ENCODE results near the gene CDSN. TPM values are rescaled to one million over a fixed set of nuclear protein-coding genes. Genes with fewer than 3 reads are reported as not detected.
"Not testable (repeated sequence)": the region's sequence is repeated elsewhere in the genome, so short reads cannot be mapped to it uniquely, and the experiment has no call there.

Gene CDSN
- total RNA-seq, 1 experiment from 2014 or later: 0.16 TPM

GRCh38 chr6:31074401-31074800 is 45.8 kb downstream of the CDSN start:
- BruUV-seq (replicated peaks): no TSS peak
- POLR2A ChIA-PET: interaction anchor here (2.7 kb wide), 1 partner anchor 189 kb away, joined by 11 read pairs; the partner anchor contains the start of gene DDR1
- Mint-ChIP-seq H3K27me3 (ENCODE audit: insufficient read depth, unreplicated experiment) (no peaks in the 10 kb centered on the region), H3K27ac (ENCODE audit: low read depth, unreplicated experiment) (no peak overlapping the region), H3K9me3 (ENCODE audit: unreplicated experiment) (no peaks in the 10 kb centered on the region), H3K36me3 (ENCODE audit: insufficient read depth, unreplicated experiment) (no peaks in the 10 kb centered on the region), H3K4me3 (ENCODE audit: unreplicated experiment) (no peak overlapping the region), H3K4me1 (ENCODE audit: insufficient read depth, unreplicated experiment) (peaks cover 5% of the 10 kb centered on the region)
- no peak for TF ChIP-seq CTCF (IDR thresholded peaks at IDR 0.05; ENCODE audit: unreplicated experiment)
- intact Hi-C loops (cut with micrococcal nuclease): loop anchor here (5.0 kb wide), 1 partner anchor 332 kb away; the partner anchor contains the start of genes FLOT1 and IER3
- DNase-seq (ENCODE audit: unreplicated experiment): no peak
- CTCF ChIA-PET: interaction anchor here (0.5 to 21.4 kb wide), 6 partner anchors 9 to 255 kb away, joined by 3 to 749 read pairs (median 3); partner anchors contain the start of genes SFTA2 and VARS2

GRCh38 chr6:31070711-31071197 is 49.5 kb downstream of the CDSN start:
- Mint-ChIP-seq H3K36me3 (ENCODE audit: insufficient read depth, unreplicated experiment) (no peaks in the 10 kb centered on the region), H3K9me3 (ENCODE audit: unreplicated experiment) (no peaks in the 10 kb centered on the region), H3K4me3 (ENCODE audit: unreplicated experiment) (no peak overlapping the region), H3K4me1 (ENCODE audit: insufficient read depth, unreplicated experiment) (peaks cover 5% of the 10 kb centered on the region), H3K27me3 (ENCODE audit: insufficient read depth, unreplicated experiment) (no peaks in the 10 kb centered on the region), H3K27ac (ENCODE audit: low read depth, unreplicated experiment) (no peak overlapping the region)
- DNase-seq (ENCODE audit: unreplicated experiment): peak; percentile 76
- TF ChIP-seq CTCF (IDR thresholded peaks at IDR 0.05; ENCODE audit: unreplicated experiment): peak; percentile 63
- no TSS peak for BruUV-seq (replicated peaks)
- ChIA-PET CTCF (interaction anchor here (0.6 to 21.4 kb wide), 38 partner anchors 8 to 792 kb away, joined by 3 to 749 read pairs (median 5); partner anchors contain the start of genes DDR1, MUCL3, NEU1 and PSORS1C1), POLR2A (interaction anchor here (0.6 to 4.3 kb wide), 20 partner anchors 9 to 351 kb away, joined by 3 to 81 read pairs (median 4); partner anchors contain the start of genes DDR1, GTF2H4, PSORS1C1 and TUBB)
- intact Hi-C loops (cut with micrococcal nuclease): loop anchor here (1.0 to 5.0 kb wide), 6 partner anchors 45 to 391 kb away; partner anchors contain the start of genes FLOT1 and IER3

- ChIA-PET CTCF (interaction anchor here (0.6 to 21.4 kb wide), 33 partner anchors 8 to 379 kb away, joined by 3 to 749 read pairs (median 5); partner anchors contain the start of genes MUCL3, SFTA2 and VARS2), POLR2A (interaction anchor here (0.7 to 4.3 kb wide), 15 partner anchors 9 to 185 kb away, joined by 3 to 81 read pairs (median 3); partner anchors contain the start of genes DDR1 and VARS2)
- Mint-ChIP-seq H3K9me3 (ENCODE audit: unreplicated experiment) (no peaks in the 10 kb centered on the region), H3K36me3 (ENCODE audit: insufficient read depth, unreplicated experiment) (no peaks in the 10 kb centered on the region), H3K27ac (ENCODE audit: low read depth, unreplicated experiment) (no peak overlapping the region), H3K4me1 (ENCODE audit: insufficient read depth, unreplicated experiment) (peaks cover 5% of the 10 kb centered on the region), H3K27me3 (ENCODE audit: insufficient read depth, unreplicated experiment) (no peaks in the 10 kb centered on the region), H3K4me3 (ENCODE audit: unreplicated experiment) (no peak overlapping the region)
- TF ChIP-seq CTCF (IDR thresholded peaks at IDR 0.05; ENCODE audit: unreplicated experiment): peak; percentile 81
- intact Hi-C loops (cut with micrococcal nuclease): no loop called here
- BruUV-seq (replicated peaks): no TSS peak
- DNase-seq (ENCODE audit: unreplicated experiment): peak; percentile 82
Observed at GRCh38 chr6:31068669-31069340, 51.4 kb downstream of the CDSN start.

- H3K36me3 Mint-ChIP-seq (ENCODE audit: insufficient read depth, unreplicated experiment); intact Hi-C loops (cut with micrococcal nuclease); DNase-seq (ENCODE audit: unreplicated experiment); BruUV-seq (replicated peaks); H3K4me1 Mint-ChIP-seq (ENCODE audit: insufficient read depth, unreplicated experiment); H3K27me3 Mint-ChIP-seq (ENCODE audit: insufficient read depth, unreplicated experiment); H3K27ac Mint-ChIP-seq (ENCODE audit: low read depth, unreplicated experiment); H3K9me3 Mint-ChIP-seq (ENCODE audit: unreplicated experiment): not testable (repeated sequence)
- H3K4me3 Mint-ChIP-seq (ENCODE audit: unreplicated experiment): peak overlapping the region; percentile 59
- ChIA-PET CTCF (interaction anchor here (0.6 to 21.4 kb wide), 21 partner anchors 8 to 379 kb away, joined by 3 to 749 read pairs (median 5); partner anchors contain the start of genes MUCL3, SFTA2 and VARS2), POLR2A (interaction anchor here (0.6 to 4.3 kb wide), 13 partner anchors 9 to 185 kb away, joined by 3 to 81 read pairs (median 3); partner anchors contain the start of genes DDR1 and VARS2)
Observed at GRCh38 chr6:31067891-31068668, 52.2 kb downstream of the CDSN start.

- DNase-seq (ENCODE audit: unreplicated experiment); H3K9me3 Mint-ChIP-seq (ENCODE audit: unreplicated experiment); H3K27me3 Mint-ChIP-seq (ENCODE audit: insufficient read depth, unreplicated experiment); H3K4me1 Mint-ChIP-seq (ENCODE audit: insufficient read depth, unreplicated experiment); H3K4me3 Mint-ChIP-seq (ENCODE audit: unreplicated experiment); intact Hi-C loops (cut with micrococcal nuclease); BruUV-seq (replicated peaks); H3K36me3 Mint-ChIP-seq (ENCODE audit: insufficient read depth, unreplicated experiment); H3K27ac Mint-ChIP-seq (ENCODE audit: low read depth, unreplicated experiment): not testable (repeated sequence)
- POLR2A ChIA-PET: interaction anchor here (4.3 kb wide), 1 partner anchor 152 kb away, joined by 81 read pairs; the partner anchor contains the start of gene VARS2
- CTCF ChIA-PET: interaction anchor here (1.3 to 21.4 kb wide), 2 partner anchors 145 to 151 kb away, joined by 6 to 749 read pairs; partner anchors contain the start of genes SFTA2 and VARS2
Observed at GRCh38 chr6:31067028-31067427, 53.2 kb downstream of the CDSN start.

All from MCF 10A (cell line).